Karpas-422 (cell line): ENCODE results near the gene SIAH3. TPM values are rescaled to one million over a fixed set of nuclear protein-coding genes. Genes with fewer than 3 reads are reported as not detected.

ENCODE experiments used
- DNase-seq: peaks from one replicate; pipeline ENCODE4 v3.0.0-alpha.2; 2015
- H2AFZ ChIP-seq: fragments of 200-600 bp; sonication (generic); 2 replicates; pipeline ENCODE4 v1.6.1; 2014; ENCODE audit warnings: antibody characterized with exemption, low read length, mixed read lengths
- H3K27ac ChIP-seq: fragments of 200-600 bp; sonication (generic); 2 replicates; pipeline ENCODE4 v1.5.1; 2014; ENCODE audit warnings: mild to moderate bottlenecking, low read length, moderate library complexity
- H3K27me3 ChIP-seq: fragments of 200-600 bp; sonication (generic); 2 replicates; pipeline ENCODE4 v1.6.1; 2014; ENCODE audit warnings: low read length, mixed read lengths
- H3K36me3 ChIP-seq: fragments of 200-600 bp; sonication (generic); 2 replicates; pipeline ENCODE4 v1.6.1; 2014; ENCODE audit warnings: low read length, mixed read lengths; ENCODE audit not compliant: insufficient read depth
- H3K4me1 ChIP-seq: fragments of 200-600 bp; sonication (generic); 2 replicates; pipeline ENCODE4 v1.6.1; 2014; ENCODE audit warnings: mild to moderate bottlenecking, low read length, mixed read lengths
- H3K4me2 ChIP-seq: fragments of 200-600 bp; sonication (generic); 2 replicates; pipeline ENCODE4 v1.6.1; 2014; ENCODE audit warnings: low read length, low read depth, mild to moderate bottlenecking; ENCODE audit not compliant: poor library complexity, severe bottlenecking
- H3K4me3 ChIP-seq: fragments of 200-600 bp; sonication (generic); 2 replicates; pipeline ENCODE4 v1.5.1; 2014; ENCODE audit warnings: mild to moderate bottlenecking, antibody characterized with exemption, low read length, mixed read lengths
- H3K79me2 ChIP-seq: fragments of 200-600 bp; sonication (generic); 2 replicates; pipeline ENCODE4 v1.6.1; 2014; ENCODE audit warnings: mild to moderate bottlenecking, low read length, mixed read lengths
- H3K9ac ChIP-seq: fragments of 200-600 bp; sonication (generic); 2 replicates; pipeline ENCODE4 v1.6.0; 2014; ENCODE audit warnings: low read length
- H3K9me2 ChIP-seq: fragments of 200-600 bp; sonication (generic), shearing (Covaris generic); replicated peaks from 2 replicates; pipeline ENCODE4 v1.6.0; 2014; ENCODE audit warnings: mild to moderate bottlenecking, low read length, moderate library complexity; ENCODE audit not compliant: insufficient read depth
- H3K9me3 ChIP-seq: fragments of 300-700, 200-600 bp; sonication (generic); 2 replicates; pipeline ENCODE4 v1.6.1; 2014; ENCODE audit warnings: low read length, mixed read lengths
- H4K20me1 ChIP-seq: fragments of 200-600 bp; sonication (generic); 2 replicates; pipeline ENCODE4 v1.6.1; 2014; ENCODE audit warnings: mild to moderate bottlenecking, antibody characterized with exemption, low read length, low read depth; ENCODE audit not compliant: insufficient read depth
- total RNA-seq: library from RNA; depleted of rRNA; stranded (reverse); fragments of >200 nt; shearing (Covaris generic); gene quantifications from 2 replicates; pipeline ENCODE4 v1.2.3, GENCODE V29; 2014; ENCODE audit warnings: low replicate concordance

The SIAH3 gene
- total RNA-seq, 1 experiment from 2014 or later, result not detected

- Histone ChIP-seq H3K4me2 (no peak overlapping the region), H3K9me2 (no peaks in the 10 kb centered on the region), H3K9ac (no peak overlapping the region), H3K79me2 (no peaks in the 10 kb centered on the region), H3K4me3 (no peak overlapping the region), H3K4me1 (no peaks in the 10 kb centered on the region), H3K9me3 (no peaks in the 10 kb centered on the region), H3K27ac (no peak overlapping the region), H2AFZ (no peak overlapping the region), H3K27me3 (no peaks in the 10 kb centered on the region), H4K20me1 (no peaks in the 10 kb centered on the region), H3K36me3 (no peaks in the 10 kb centered on the region)
- DNase-seq, result no peak
Observed at GRCh38 chr13:45826731-45827130, 24.8 kb downstream of the SIAH3 start.

DNA sequence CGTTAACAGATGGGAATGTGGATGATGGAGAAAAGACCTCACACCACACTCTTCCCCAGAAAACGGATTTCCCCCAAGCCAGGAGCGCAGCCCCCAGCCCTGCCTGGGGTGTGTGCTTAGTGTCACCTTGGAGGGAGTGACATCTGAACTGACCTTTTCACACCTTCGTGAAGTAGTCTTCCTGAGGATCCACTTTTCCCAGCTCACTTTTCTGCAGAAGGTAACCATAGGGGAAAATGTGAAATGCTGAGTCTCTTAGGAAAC lies 26.2 kb downstream of the SIAH3 start:
- H3K36me3 ChIP-seq, result no peaks in the 10 kb centered on the region
- no peak overlapping the region for H3K4me2 ChIP-seq
- H2AFZ ChIP-seq, result no peak overlapping the region
- no peak overlapping the region for H3K9ac ChIP-seq
- no peak for DNase-seq
- no peak overlapping the region for H3K4me3 ChIP-seq
- no peak overlapping the region for H3K27ac ChIP-seq
- H4K20me1 ChIP-seq, result no peaks in the 10 kb centered on the region
- no peaks in the 10 kb centered on the region for H3K4me1 ChIP-seq
- no peaks in the 10 kb centered on the region for H3K27me3 ChIP-seq
- no peaks in the 10 kb centered on the region for H3K9me2 ChIP-seq
- no peaks in the 10 kb centered on the region for H3K9me3 ChIP-seq
- no peaks in the 10 kb centered on the region for H3K79me2 ChIP-seq

DNA sequence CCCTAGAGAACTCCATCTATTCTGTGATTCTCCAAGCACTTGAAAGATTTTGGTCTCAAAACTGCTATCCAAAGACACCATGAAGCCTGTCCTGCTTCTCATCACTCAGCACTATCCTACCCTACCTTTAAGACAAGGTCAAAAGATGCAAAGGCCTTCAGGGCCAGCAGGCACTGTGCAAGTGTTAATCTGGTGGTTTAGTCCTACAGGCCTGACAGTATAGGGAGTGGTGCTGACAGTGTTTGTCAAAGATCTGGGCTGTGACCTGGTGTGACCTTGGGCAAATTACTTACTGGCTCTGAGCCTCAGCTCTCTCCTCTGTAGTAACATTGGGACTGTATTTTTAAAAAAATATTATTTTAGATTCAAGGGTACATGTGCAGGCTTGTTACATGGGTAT lies 28.0 kb downstream of the SIAH3 start:
- H4K20me1 ChIP-seq, result no peaks in the 10 kb centered on the region
- no peaks in the 10 kb centered on the region for H3K9me2 ChIP-seq
- H3K4me2 ChIP-seq, result no peak overlapping the region
- H3K4me1 ChIP-seq, result no peaks in the 10 kb centered on the region
- no peaks in the 10 kb centered on the region for H3K79me2 ChIP-seq
- H3K27me3 ChIP-seq, result no peaks in the 10 kb centered on the region
- H3K9me3 ChIP-seq, result no peaks in the 10 kb centered on the region
- H3K36me3 ChIP-seq, result no peaks in the 10 kb centered on the region
- no peak overlapping the region for H3K4me3 ChIP-seq
- no peak overlapping the region for H3K9ac ChIP-seq
- H3K27ac ChIP-seq, result no peak overlapping the region
- no peak for DNase-seq
- no peak overlapping the region for H2AFZ ChIP-seq

- DNase-seq, result no peak
- Histone ChIP-seq H3K36me3 (no peaks in the 10 kb centered on the region), H4K20me1 (no peaks in the 10 kb centered on the region), H3K27ac (no peak overlapping the region), H3K79me2 (no peaks in the 10 kb centered on the region), H3K4me2 (no peak overlapping the region), H2AFZ (no peak overlapping the region), H3K9ac (no peak overlapping the region), H3K4me3 (no peak overlapping the region), H3K4me1 (no peaks in the 10 kb centered on the region), H3K9me3 (no peaks in the 10 kb centered on the region), H3K9me2 (no peaks in the 10 kb centered on the region), H3K27me3 (no peaks in the 10 kb centered on the region)
Observed at GRCh38 chr13:45821811-45822210, 29.7 kb downstream of the SIAH3 start.

DNA sequence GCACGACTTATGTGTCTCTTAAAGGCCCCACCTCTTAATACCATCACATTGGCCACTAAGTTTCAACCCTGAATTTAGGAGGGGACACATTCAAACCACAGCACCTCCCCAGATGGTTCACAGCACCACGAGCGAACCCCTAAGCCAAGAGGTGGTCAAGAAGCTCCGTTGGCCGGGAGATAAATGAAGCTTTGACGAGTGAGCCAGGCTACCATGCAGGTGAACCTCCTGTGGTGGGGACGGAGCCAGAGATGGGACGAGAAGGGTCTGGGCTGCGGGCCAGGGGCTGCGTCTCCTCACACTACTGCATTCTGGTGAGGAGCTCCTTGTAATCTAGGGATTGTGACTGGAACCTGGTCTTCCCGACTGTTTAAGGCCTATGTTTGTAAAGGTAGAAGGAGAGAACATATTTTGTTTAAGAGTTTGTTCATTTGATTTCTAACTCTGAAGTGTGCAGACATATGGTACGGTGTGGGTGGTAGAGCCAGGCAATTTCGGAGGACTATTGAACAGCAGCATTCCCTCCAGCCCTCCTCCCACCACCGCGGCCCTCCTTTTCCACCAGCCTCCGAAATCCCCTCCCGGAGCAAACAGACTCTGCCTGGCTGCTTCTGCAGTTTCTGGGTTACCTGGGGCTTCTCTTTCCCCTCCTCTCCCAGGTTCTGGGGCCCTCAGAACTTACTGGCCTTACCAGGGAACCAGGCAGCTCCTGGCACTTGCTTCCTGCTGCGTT lies 31.3 kb downstream of the SIAH3 start:
- no peak overlapping the region for H3K4me2 ChIP-seq
- no peak for DNase-seq
- no peaks in the 10 kb centered on the region for H4K20me1 ChIP-seq
- no peaks in the 10 kb centered on the region for H3K9me3 ChIP-seq
- no peak overlapping the region for H2AFZ ChIP-seq
- no peaks in the 10 kb centered on the region for H3K4me1 ChIP-seq
- no peak overlapping the region for H3K4me3 ChIP-seq
- H3K36me3 ChIP-seq, result no peaks in the 10 kb centered on the region
- H3K27me3 ChIP-seq, result no peaks in the 10 kb centered on the region
- no peaks in the 10 kb centered on the region for H3K79me2 ChIP-seq
- no peaks in the 10 kb centered on the region for H3K9me2 ChIP-seq
- H3K27ac ChIP-seq, result no peak overlapping the region
- H3K9ac ChIP-seq, result no peak overlapping the region

DNA sequence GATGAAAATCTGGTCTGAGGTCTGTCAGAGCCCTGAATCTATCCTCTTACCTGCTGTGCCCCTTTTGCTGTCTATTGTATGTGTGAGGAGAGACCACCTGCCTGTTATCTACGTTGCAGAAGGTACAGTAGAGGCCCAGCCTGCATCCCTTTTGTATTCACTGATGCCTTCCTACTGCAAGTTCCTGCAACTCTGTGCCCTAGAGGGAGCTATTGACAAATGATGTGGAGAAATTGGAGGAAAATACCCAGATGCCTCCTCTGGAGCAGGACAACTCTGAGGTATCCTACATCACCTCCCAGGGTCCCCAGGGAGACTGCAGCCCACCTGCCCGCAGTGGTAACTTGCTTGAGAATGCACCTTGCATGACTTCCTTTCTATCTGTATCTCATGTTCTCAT lies 33.7 kb downstream of the SIAH3 start:
- DNase-seq, result no peak
- H3K4me2 ChIP-seq, result no peak overlapping the region
- no peaks in the 10 kb centered on the region for H3K27me3 ChIP-seq
- H3K4me1 ChIP-seq, result no peaks in the 10 kb centered on the region
- no peaks in the 10 kb centered on the region for H4K20me1 ChIP-seq
- H3K36me3 ChIP-seq, result no peaks in the 10 kb centered on the region
- H3K9me2 ChIP-seq, result no peaks in the 10 kb centered on the region
- no peaks in the 10 kb centered on the region for H3K79me2 ChIP-seq
- no peak overlapping the region for H2AFZ ChIP-seq
- H3K9ac ChIP-seq, result no peak overlapping the region
- no peak overlapping the region for H3K27ac ChIP-seq
- no peak overlapping the region for H3K4me3 ChIP-seq
- no peaks in the 10 kb centered on the region for H3K9me3 ChIP-seq

GRCh38 chr13:45816427-45816826 lies 35.1 kb downstream of the SIAH3 start:
- Histone ChIP-seq H3K36me3 (no peaks in the 10 kb centered on the region), H3K4me3 (no peak overlapping the region)
- DNase-seq, result no peak

DNA sequence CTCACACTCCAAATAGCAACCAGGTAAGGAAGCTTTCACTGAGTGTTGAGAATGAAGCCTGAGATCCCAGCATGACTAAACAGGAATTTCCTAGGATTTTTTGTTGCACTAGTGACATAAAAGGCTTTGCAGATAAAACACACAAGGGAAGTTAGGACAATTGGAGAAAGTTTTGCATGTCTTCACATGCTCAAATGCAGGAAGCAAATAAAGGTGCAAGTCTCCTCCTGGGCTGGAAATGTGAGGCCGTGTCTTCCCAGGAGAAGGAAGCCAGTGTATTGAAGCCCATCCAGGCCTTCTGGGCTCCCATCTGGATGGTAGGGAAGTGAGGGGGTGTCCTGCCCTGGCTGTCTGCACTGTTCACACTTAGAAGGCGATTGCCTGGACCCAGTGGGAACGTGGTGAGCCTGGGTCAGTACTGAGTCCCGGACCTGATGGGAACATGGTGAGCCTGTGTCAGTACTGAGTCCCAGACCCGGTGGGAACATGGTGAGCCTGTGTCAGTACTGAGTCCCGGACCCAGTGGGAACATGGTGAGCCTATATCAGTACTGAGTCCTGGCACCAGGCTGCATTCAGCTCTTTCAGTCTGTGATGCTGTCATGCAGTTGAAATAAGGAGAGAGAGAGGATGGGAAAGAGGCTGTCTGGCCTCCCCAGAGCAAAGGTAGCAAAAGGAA lies 38.7 kb downstream of the SIAH3 start:
- DNase-seq, result no peak
- H3K27me3 ChIP-seq, result no peaks in the 10 kb centered on the region
- H3K4me1 ChIP-seq, result no peaks in the 10 kb centered on the region
- no peak overlapping the region for H2AFZ ChIP-seq
- H3K36me3 ChIP-seq, result no peaks in the 10 kb centered on the region
- H4K20me1 ChIP-seq, result no peaks in the 10 kb centered on the region
- no peaks in the 10 kb centered on the region for H3K9me2 ChIP-seq
- H3K79me2 ChIP-seq, result no peaks in the 10 kb centered on the region
- no peak overlapping the region for H3K9ac ChIP-seq
- no peak overlapping the region for H3K27ac ChIP-seq
- no peaks in the 10 kb centered on the region for H3K9me3 ChIP-seq
- H3K4me2 ChIP-seq, result no peak overlapping the region
- H3K4me3 ChIP-seq, result no peak overlapping the region

More at GRCh38 chr13:45816427-45816826, 35.1 kb downstream of the SIAH3 start:
- no peaks in the 10 kb centered on the region for H3K27me3 ChIP-seq
- H3K9me3 ChIP-seq, result no peaks in the 10 kb centered on the region
- H2AFZ ChIP-seq, result no peak overlapping the region
- no peaks in the 10 kb centered on the region for H3K9me2 ChIP-seq
- H4K20me1 ChIP-seq, result no peaks in the 10 kb centered on the region
- no peaks in the 10 kb centered on the region for H3K4me1 ChIP-seq
- H3K79me2 ChIP-seq, result no peaks in the 10 kb centered on the region
- no peak overlapping the region for H3K9ac ChIP-seq
- no peak overlapping the region for H3K4me2 ChIP-seq
- no peak overlapping the region for H3K27ac ChIP-seq
